Lower leg skin (tissue), 3 donors: ENCODE data around the gene HNMT.

Experiments
- POLR2A ChIP-seq, 2 donors: fragments of 450-650 bp; IDR thresholded peaks; one replicate each; pipeline ENCODE4 v1.6.1; 2016 to 2017; ENCODE audit warnings: antibody characterized with exemption in 2 of 2, mild to moderate bottlenecking in 1 of 2, moderate library complexity in 1 of 2
- TF ChIP-seq, protein P1 (sequence below), 3 donors: fragments of 450-650 bp; IDR thresholded peaks; one replicate each; pipeline ENCODE4 v1.5.1; 2016; ENCODE audit warnings: antibody characterized with exemption in 3 of 3, mild to moderate bottlenecking in 3 of 3, moderate library complexity in 2 of 3

- TF ChIP-seq, protein P1, sequence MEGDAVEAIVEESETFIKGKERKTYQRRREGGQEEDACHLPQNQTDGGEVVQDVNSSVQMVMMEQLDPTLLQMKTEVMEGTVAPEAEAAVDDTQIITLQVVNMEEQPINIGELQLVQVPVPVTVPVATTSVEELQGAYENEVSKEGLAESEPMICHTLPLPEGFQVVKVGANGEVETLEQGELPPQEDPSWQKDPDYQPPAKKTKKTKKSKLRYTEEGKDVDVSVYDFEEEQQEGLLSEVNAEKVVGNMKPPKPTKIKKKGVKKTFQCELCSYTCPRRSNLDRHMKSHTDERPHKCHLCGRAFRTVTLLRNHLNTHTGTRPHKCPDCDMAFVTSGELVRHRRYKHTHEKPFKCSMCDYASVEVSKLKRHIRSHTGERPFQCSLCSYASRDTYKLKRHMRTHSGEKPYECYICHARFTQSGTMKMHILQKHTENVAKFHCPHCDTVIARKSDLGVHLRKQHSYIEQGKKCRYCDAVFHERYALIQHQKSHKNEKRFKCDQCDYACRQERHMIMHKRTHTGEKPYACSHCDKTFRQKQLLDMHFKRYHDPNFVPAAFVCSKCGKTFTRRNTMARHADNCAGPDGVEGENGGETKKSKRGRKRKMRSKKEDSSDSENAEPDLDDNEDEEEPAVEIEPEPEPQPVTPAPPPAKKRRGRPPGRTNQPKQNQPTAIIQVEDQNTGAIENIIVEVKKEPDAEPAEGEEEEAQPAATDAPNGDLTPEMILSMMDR (IDR thresholded peaks at IDR 0.05), result no peak
- no peak for TF ChIP-seq POLR2A (IDR thresholded peaks at IDR 0.05)
These were observed 54.8 kb downstream of the HNMT start for GRCh38 chr2:138018866-138019688.
